Prostate gland (tissue), 2 donors: ENCODE data around the gene MACROH2A2. TPM values are rescaled to one million over a fixed set of nuclear protein-coding genes. Genes with fewer than 3 reads are reported as not detected.

Source experiments
- DNase-seq: peaks from one replicate; pipeline ENCODE4 v3.0.0-alpha.2; 2019; ENCODE audit warnings: low spot score
- H3K27ac ChIP-seq, 2 donors: fragments of 200-600 bp; sonication (generic); 2 replicates each; pipeline ENCODE4 v1.5.1; 2017 to 2019
- H3K27me3 ChIP-seq: fragments of 200-600 bp; sonication (generic); replicated peaks from 2 replicates; pipeline ENCODE4 v1.5.1; 2019; ENCODE audit not compliant: insufficient read depth
- H3K36me3 ChIP-seq, 2 donors: fragments of 200-600 bp; sonication (generic); 1 replicate in 1 of 2; 2 replicates in 1 of 2; pipeline versions ENCODE4 v1.5.1 to v1.8.1; 2017 to 2019
- H3K4me1 ChIP-seq: fragments of 200-600 bp; sonication (generic); replicated peaks from 2 replicates; pipeline ENCODE4 v1.5.1; 2019
- H3K4me3 ChIP-seq, 2 donors: fragments of 200-600 bp; sonication (generic); 2 replicates each; pipeline ENCODE4 v1.5.1; 2017 to 2019
- H3K9me3 ChIP-seq: fragments of 200-600 bp; sonication (generic); 2 replicates; pipeline ENCODE4 v1.5.1; 2017
- POLR2A ChIP-seq: fragments of 450-650 bp; IDR thresholded peaks from one replicate; pipeline ENCODE4 v1.6.1; 2016; ENCODE audit warnings: antibody characterized with exemption, mild to moderate bottlenecking
- POLR2AphosphoS5 ChIP-seq: sonication (generic); formaldehyde crosslinking; IDR thresholded peaks from one replicate; pipeline ENCODE4 v1.6.1; 2017; ENCODE audit warnings: antibody characterized with exemption
- WGBS: methylation state at CpG from one replicate; pipeline ENCODE4 v1.1.5; 2018; 5-methylcytosine and 5-hydroxymethylcytosine counted together
- intact Hi-C: fragments of 100-400 bp; cut with DNase I; formaldehyde crosslinking; loops from one replicate; pipeline ENCODE4 v1.14.2; 2022
- total RNA-seq, 2 donors: library from RNA; depleted of rRNA; stranded (reverse); fragments of >200 nt; gene quantifications; one replicate each; pipeline ENCODE4 v1.1.0, GENCODE V29; 2016
- TF ChIP-seq, protein P1 (sequence below), 4 experiments: fragments of 200-600 bp in 2 of 4; fragments of 450-650 bp in 2 of 4; sonication (generic) in 2 of 4; IDR thresholded peaks; 1 replicate in 3 of 4; 2 replicates in 1 of 4; pipeline ENCODE4 v1.5.1; 2016 to 2019; ENCODE audit warnings: antibody characterized with exemption in 4 of 4, mild to moderate bottlenecking in 2 of 4, moderate library complexity in 2 of 4

The MACROH2A2 gene
- total RNA-seq, 2 donors from 2014 or later, result 23.1 to 59.5 TPM

DNA sequence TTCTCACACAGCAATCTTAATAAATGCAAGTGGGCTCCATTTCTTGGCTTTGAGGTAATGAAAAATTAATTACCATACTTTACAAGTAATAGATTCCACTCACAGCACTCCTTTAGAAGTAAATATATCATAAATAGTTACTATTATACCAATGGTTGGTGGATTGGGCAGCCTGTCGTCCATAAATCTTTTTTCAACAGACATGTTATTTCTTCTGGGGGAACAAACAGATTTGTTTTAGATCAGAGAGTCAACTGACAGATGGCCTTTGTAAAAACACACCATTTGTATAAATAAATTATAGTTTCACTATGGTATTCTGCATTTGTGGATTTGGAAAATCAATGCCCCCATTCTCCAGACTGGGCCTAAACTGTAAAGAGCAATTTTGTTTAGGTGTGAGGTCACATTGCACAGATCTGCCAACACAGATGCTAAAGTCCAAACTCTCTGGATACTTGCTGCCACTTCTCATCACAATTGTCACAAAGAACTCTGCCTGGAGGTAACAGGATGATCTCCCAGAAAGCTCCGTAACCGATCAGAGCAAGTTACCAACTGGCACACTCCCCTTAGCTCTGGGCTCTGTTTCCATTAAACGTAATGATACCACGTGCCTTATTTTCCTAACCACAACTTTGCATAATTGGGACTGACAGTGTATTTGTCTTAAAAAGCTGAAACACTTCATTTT is 4.5 kb upstream of the MACROH2A2 start:
- Histone ChIP-seq H3K4me3 (no peak overlapping the region), H3K36me3 (no peaks in the 10 kb centered on the region), H3K27ac (no peak overlapping the region), H3K4me1 (no peaks in the 10 kb centered on the region), H3K9me3 (no peaks in the 10 kb centered on the region), H3K27me3 (no peaks in the 10 kb centered on the region)
- no peak for DNase-seq
- intact Hi-C loops, result no loop called here
- WGBS, result 63% methylated on average over 5 of the region's 5 CpGs
- TF ChIP-seq, protein P1, sequence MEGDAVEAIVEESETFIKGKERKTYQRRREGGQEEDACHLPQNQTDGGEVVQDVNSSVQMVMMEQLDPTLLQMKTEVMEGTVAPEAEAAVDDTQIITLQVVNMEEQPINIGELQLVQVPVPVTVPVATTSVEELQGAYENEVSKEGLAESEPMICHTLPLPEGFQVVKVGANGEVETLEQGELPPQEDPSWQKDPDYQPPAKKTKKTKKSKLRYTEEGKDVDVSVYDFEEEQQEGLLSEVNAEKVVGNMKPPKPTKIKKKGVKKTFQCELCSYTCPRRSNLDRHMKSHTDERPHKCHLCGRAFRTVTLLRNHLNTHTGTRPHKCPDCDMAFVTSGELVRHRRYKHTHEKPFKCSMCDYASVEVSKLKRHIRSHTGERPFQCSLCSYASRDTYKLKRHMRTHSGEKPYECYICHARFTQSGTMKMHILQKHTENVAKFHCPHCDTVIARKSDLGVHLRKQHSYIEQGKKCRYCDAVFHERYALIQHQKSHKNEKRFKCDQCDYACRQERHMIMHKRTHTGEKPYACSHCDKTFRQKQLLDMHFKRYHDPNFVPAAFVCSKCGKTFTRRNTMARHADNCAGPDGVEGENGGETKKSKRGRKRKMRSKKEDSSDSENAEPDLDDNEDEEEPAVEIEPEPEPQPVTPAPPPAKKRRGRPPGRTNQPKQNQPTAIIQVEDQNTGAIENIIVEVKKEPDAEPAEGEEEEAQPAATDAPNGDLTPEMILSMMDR (IDR thresholded peaks at IDR 0.05), result no peak
- TF ChIP-seq POLR2AphosphoS5 (no peak), POLR2A (no peak)

DNA sequence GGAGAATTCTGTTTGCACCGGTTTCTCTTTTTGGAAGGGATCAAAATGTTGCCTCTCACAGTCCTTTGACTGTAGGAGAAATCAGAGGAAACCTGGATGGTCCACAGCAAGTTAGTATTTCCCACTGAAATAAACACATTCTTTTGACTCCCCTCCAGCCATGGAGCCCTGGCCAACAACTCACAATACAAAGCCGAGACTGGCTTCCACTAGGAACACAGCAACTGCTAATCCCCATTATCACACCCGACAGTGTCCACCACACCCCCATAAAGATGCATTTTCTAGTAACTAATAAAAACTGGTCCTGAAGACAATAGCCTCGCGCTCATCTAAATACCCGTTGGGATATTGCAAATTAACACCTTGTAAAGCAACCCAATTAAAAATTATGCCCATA is 798 bp upstream of the MACROH2A2 start:
- WGBS, result 22% methylated on average over 6 of the region's 6 CpGs
- H3K4me1 ChIP-seq, result no peaks in the 10 kb centered on the region
- peak overlapping the region in 1 of 2 donors; percentile 71 for H3K4me3 ChIP-seq
- intact Hi-C loops, result no loop called here
- TF ChIP-seq POLR2AphosphoS5 (no peak), POLR2A (no peak)
- TF ChIP-seq, protein P1 (IDR thresholded peaks at IDR 0.05), result no peak
- no peaks in the 10 kb centered on the region for H3K27me3 ChIP-seq
- no peaks in the 10 kb centered on the region for H3K36me3 ChIP-seq
- DNase-seq, result no peak
- H3K27ac ChIP-seq, result peak overlapping the region in 1 of 2 donors; percentile 80
- H3K9me3 ChIP-seq, result no peaks in the 10 kb centered on the region

DNA sequence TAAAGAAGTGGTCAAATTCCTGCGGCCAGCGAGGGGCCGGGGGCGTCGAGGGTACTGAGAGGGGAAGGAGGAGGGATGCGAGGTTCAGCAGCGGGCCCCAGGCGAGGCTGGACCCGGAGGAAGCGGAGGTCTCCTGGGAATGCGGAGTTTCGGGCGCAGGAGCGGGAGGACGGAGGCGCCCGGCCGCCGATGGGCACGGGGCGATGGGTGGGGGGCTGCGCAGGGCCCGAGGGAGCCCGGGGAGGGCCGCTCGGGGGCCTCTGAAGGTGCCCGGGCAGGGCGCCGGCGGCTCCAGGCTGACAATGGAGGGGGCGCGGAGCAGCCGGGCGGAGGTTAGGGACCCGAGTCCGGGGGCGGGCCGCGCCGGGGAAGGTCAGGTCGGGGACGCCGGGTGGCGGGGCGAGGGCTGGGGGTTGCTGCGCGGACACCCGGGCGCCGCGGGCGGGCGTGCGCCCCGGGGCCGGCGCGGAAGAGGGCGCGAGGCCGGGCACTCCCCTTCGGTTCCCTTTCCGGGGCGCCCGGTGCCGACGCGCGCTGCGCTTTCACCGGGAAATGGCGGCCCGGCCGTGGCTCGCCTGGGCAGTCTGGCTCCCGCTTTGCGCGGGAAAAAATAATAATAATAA is 683 bp downstream of the MACROH2A2 start:
- Histone ChIP-seq H3K4me3 (peak overlapping the region; percentile 71 to 77), H3K36me3 (no peaks in the 10 kb centered on the region), H3K4me1 (no peaks in the 10 kb centered on the region), H3K9me3 (no peaks in the 10 kb centered on the region), H3K27ac (peak overlapping the region; percentile 54 to 80), H3K27me3 (no peaks in the 10 kb centered on the region)
- DNase-seq, result no peak
- intact Hi-C loops, result no loop called here
- TF ChIP-seq POLR2A (no peak), POLR2AphosphoS5 (no peak)
- TF ChIP-seq, protein P1 (IDR thresholded peaks at IDR 0.05), result no peak
- under 1% methylated on average over 78 of the region's 78 CpGs for WGBS

DNA sequence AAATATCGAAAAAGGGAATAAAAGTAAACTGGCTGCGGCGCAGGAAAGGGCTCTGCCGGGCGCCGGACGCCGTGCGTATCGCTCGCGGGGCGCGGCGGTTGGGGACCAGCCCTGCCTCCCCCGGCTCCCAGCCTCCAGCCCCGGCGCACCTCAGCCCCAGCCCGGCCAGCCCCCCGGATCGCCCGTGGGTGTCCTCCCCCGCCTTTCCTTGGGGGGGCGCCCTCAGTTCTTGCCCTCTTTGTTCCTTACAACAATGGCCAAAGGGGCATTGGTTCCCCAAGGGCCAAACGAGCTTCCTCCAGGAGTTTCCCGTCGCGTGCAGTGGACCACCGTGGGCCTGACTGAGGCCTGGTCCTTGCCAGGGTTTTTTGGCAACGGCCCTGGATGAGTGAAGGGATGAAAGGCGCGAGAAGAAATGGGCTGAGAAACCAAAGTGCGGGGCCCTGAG is 1.2 kb downstream of the MACROH2A2 start:
- TF ChIP-seq, protein P1 (IDR thresholded peaks at IDR 0.05), result no peak
- TF ChIP-seq POLR2AphosphoS5, result no peak
- no peak for TF ChIP-seq POLR2A
- WGBS, result 3% methylated on average over 33 of the region's 33 CpGs
- intact Hi-C loops, result no loop called here
- no peaks in the 10 kb centered on the region for H3K27me3 ChIP-seq
- no peaks in the 10 kb centered on the region for H3K9me3 ChIP-seq
- H3K4me1 ChIP-seq, result no peaks in the 10 kb centered on the region
- H3K36me3 ChIP-seq, result no peaks in the 10 kb centered on the region
- H3K4me3 ChIP-seq, result peak overlapping the region; percentile 71 to 77
- H3K27ac ChIP-seq, result peak overlapping the region in 1 of 2 donors; percentile 54
- DNase-seq, result no peak
